Stimulated activated CD4-positive, alpha-beta T cell treated with anti-CD3 and anti-CD28 coated beads, Interleukin-15, amount 100 ng/mL, for 24 hours (primary cell): ENCODE measurements around the gene WWP2.
A peak's percentile ranks its signal among the peaks of the same experiment; 100 is the strongest.

Source experiments
- DNase-seq: peaks from one replicate; pipeline ENCODE4 v3.0.0-alpha.2; 2020

Gene WWP2

DNA sequence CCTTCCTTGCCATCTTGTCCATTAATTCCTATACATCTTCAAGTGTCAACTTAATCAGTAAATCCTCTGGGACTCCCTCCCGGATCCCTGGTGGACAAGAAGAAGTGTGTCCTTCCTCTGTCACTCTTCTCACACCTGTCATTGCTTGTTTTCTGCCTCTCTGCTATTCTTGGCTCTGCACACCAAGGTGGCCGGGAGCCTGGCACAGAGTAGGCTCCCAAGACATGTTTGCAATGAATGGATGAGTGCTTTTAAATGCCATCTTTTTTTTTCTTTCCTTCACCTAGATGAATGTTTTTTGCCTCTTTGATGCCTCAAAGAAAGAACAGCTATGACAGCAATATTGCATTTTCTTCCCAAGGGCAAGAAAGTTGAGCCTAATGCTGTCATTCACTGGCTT is 131.0 kb downstream of the WWP2 start:
- no peak for DNase-seq

DNA sequence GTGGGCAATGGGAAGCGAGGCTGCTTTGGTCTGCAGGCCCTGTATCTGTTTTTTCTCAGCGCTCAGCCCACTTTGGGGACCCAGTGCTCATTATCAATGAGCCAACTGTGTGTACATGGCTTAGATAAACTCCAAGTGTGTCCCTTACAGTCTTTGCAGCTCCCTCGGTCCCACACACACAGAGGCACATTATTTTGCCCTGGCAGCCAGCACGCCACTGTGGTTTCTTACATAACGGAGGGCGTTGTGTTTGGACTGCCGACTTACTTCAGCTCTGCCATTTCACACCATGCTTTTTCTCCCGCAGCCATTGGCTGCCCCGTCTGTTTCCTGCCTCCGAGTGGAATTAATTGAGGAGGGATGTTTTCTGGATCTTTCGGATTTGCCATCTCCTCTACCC is 132.5 kb downstream of the WWP2 start:
- DNase-seq, result no peak

DNA sequence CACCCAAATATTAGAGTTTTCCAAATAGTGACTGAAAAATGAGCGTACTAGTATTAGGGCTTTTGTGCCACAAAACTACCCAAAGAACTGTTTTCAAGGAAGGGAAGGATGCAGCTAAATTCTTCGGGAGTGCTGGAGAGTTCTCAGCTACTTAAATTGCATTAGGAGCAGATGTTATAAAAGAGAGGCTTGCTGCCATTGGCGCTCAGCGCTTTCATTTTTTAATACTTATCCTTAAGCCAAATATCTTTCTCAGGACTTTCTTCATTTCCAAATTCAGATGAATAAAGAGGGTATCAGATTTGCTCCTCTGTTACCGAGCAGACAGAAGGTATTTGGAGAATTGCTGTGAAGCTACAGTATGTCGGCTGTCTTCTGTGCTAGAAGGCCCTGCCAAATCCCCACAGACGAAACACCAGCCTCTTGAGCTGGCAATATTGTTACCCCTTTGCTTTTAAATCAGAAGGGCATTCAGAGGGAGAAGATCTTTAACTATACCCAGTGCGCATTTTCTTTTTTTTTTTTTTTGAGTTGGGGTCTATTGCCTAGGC is 141.8 kb downstream of the WWP2 start:
- DNase-seq, result no peak

DNA sequence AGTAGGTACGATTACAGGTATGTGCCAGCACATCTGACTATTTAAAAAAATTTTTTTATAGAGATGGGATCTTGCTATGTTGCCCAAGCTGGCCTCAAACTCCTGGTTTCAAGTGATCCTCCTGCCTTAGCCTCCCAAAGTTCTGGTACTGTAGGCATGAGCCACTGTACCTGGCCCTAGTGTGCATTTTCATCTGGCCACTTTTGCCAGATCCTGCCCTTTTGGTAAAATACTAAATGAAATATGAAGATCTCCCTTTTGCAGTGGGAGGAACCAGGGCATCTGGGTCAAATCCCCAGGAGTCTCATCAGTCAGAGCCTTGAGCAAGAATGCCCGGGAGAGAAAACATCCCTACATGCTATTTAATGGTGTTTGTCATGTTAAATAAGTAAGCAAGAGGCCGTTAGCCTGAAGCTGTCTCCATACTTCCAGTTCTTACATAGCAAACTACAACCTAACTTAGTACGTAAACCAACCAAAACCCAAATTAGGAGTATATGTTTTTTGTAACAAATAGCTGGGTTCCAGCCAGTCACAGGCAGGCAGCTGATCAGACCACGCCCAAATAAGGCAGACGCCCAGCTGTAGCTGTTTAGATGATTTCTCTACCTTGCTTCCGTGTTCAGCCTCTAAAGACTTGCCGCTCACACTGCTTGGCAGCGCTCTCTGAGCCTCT is 142.5 kb downstream of the WWP2 start:
- no peak for DNase-seq

DNA sequence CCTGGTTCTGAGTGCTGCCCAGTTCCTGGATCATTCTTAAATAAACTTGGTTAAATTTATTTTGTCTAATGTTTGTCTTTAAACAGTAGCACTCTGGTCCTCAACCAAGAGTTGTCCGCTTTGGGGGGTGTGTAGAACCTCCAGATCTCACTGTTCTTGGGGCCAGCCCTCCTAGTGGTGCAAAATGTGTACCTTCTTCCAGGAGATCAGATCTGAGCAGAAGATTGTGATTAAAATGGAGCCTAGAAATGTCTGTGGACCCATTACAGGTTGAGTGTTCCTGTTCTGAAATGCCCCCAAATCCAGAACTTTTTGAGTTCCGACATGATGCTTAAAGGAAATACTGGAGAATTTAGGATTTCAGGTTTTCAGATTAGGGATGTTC is 143.0 kb downstream of the WWP2 start:
- DNase-seq, result no peak

DNA sequence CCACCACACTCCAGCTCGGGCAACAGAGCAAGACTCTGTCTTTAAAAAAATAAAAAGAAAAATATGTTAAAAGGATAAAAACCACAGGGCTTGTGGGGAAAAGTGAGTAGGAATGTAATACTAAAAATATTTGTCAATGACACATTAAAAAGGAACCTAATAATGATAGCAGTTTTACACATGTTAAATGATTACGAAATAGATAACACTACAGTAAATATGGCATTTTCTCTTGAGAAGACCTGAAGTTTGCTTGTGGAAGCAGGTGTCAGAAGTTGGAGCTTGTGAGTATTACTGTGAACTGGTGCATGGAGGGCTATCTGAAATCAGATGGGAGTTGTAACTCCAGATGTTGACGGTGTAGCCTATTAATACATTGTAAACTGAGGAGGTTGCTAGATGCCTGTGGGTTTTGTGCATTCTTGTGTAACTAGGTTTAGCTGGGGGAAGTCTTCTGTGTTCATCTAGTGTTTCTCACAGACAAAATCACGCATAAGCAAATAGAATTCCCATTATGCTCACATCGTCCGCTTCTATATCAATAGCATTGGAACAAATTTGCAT is 144.8 kb downstream of the WWP2 start:
- DNase-seq, result no peak

DNA sequence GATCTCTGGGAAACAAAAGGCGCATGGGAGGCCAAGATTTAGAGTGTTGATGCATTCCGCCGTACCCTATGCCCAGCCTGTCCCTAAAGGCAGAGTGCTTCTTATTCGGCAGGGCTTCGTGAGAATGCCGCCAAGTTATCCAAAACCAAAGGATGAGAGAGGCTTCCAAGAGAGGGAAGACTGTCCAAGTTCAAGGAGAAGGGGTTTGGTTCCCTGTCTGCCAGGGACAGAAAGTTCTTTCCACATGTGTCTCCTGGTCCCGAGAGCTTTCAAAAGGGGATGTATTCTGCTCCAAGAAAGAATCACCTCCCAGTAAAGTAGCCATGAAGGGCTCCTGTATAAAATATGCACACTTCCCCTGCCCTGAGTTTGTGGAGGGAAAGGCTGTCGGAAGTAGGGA is 146.9 kb downstream of the WWP2 start:
- DNase-seq, result no peak

DNA sequence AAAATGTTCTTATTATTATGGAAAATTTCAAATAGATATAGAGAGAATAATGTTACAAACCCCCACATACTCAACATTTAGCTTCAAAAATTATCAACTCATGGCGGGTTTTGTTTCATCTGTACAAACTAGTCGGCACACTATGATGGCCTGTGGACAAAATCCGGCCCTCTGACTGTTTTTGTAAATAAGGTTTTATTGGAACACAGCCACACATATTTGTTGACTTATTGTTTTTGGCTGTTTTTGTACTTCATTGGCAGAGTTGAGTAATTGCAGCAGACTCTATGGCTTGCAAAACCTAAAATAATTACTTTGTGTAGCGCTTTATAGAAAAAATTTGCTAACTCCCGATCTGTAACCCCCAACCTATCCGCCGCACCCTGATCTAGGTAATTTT is 147.6 kb downstream of the WWP2 start:
- DNase-seq, result no peak

DNA sequence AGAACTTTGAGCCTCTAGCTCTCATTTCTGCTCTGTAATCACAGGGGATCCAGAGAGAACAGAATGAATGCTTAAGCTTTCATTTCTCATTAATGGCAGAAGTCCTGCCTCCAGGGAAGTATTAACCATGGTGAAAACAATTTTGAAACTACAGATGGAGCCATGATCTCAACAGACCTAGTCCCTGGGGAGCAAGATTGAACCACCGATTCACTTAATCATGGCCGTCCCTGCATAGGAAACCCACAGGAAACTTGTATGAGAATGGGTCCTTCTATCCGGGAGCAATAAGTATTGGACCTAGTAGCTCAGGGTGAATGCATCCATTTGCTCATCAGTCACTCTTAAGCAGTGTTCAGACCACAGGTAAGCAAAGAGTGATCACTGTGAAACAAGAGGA is 148.8 kb downstream of the WWP2 start:
- no peak for DNase-seq

DNA sequence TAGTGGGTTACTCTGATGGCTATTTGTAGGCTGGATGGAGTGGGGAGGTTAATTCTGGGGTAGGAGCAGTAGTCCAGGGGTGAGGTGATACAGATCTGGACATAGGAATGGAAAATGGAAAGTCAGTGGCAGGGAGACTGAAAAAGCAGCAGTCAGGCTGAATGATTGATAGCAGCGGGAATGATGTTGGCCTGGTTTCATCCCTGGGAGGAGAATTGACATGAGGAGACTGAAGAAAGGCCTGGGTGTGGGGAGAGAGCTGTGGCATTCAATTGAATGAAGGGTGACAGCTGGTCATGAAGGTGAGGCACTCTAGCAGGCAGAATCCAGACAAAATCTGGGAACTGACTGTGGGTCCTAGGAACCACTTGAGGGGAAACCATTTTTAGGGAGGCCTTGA is 154.3 kb downstream of the WWP2 start:
- DNase-seq, result no peak

DNA sequence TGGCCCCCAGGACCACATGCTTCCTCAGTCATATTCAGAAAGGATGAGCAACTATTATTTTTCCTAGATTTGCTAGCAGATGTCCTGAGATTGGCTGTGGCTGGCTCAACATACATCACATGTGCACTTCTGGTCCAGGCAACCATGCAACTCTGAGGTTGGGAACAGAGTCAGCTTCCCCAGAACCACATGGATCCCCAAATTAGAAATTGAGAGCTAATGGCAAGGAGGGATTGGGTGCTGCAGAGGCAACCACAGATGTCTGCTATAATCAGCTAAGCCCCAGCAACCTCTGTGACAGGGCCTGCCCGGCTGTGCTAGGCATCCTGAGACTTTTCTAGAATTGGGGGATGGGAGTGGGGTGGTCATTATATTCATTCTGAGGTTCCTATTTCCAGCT is 155.2 kb downstream of the WWP2 start:
- no peak for DNase-seq

DNA sequence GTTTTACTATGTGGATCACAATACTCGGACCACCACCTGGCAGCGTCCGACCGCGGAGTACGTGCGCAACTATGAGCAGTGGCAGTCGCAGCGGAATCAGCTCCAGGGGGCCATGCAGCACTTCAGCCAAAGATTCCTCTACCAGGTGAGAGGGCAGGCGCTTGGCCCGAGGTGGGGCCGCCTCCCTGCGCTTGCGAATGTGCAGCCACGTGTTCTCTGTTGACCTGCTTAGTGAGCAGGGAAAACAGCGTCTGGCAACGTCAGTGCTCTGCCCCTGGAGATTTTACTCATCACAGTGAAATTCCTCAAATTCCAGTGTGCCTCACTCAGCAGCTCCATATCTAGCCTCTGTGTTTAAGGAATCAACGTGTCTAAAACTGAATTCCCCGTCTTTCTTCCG is 155.6 kb downstream of the WWP2 start:
- DNase-seq, result no peak

DNA sequence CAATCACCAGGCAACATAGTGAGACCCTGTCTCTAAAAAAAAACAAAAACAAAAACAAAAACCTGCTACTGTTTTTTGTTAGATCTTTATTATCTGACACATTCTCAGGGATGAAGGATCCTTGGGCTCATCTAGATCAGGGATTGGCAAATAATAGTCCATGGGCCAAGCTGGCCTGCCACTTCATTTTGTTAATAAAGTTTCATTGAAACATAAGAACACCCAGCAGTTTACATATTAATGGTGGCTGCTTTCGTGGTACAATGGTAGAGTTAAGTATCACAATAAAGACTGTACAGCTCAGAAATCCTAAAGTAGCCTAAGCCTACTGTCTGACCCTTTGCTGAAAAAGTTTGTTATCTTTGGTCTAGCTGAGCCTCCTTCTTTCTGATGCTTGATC is 156.1 kb downstream of the WWP2 start:
- no peak for DNase-seq

DNA sequence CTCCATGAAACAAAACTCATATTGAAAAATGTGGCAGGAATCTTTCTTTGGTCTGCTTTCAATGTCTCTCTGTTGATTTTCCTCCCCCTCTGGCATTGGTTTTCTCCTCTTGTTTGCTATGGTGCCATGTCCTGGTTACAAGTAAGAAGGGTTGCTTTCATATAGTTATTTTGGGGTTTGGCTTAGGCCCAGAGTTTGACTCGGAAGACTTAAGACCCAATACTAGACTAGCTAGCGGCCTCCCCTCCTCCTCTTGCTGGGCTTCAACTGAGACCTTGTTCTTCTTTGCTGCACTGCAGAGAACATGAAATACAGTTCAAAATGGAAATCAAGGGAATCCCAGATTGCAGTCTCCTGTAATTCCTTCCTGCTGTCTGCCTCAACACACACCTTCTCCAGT is 159.0 kb downstream of the WWP2 start:
- DNase-seq, result no peak

DNA sequence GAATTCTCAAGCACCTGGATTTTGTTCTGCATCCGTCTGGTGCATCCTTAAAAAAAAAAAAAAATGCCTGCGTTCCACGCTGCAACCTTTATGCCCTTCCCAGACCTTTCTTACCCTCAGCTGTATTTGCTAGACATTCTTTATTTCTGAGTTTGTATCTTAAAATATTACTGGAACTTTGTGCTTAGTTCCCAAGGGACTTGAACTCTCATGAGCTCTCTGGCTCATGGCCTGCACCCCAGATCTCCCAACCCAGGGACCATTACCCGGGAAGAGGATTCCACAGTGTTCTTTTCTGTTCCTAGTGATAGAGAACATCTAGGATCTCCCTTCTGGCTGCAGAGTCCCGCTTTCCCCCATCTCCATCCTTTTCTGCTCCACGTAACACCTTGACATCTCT is 160.1 kb downstream of the WWP2 start:
- no peak for DNase-seq

DNA sequence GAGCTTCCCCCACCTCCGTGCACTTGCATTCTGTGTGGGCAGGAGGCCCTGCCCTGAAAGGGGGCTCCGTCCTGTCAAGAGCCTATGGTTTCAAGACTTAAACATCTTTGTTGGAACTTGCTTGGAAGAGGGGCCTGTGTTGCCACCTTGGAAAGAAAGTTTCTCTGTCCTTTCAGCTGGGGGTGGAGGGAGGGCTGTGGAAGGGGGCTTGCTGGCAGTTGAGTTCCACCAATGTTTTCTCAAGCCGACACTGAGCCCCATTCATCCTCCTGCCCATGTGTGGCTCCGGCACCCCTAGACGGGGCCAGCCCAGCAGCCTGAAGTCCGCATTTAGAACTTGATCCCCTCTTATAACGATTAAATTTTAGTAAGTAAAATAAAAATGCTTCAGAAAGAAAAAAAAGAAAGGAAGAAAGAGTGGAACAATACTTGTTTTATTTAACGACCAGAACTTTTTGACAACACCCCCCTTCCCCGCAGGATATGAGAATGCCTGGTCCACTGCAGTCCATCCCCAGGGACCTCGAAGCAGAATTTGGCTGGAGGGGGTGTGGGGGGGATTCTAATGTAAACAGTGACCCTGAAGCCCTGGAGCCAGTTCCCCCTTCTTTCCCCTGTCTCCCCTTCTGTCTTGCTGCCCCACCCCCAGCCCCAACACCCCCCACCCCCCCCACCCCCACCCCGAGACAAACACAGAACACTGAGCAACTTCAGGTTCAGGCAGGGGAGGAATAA is 162.1 kb downstream of the WWP2 start:
- no peak for DNase-seq

DNA sequence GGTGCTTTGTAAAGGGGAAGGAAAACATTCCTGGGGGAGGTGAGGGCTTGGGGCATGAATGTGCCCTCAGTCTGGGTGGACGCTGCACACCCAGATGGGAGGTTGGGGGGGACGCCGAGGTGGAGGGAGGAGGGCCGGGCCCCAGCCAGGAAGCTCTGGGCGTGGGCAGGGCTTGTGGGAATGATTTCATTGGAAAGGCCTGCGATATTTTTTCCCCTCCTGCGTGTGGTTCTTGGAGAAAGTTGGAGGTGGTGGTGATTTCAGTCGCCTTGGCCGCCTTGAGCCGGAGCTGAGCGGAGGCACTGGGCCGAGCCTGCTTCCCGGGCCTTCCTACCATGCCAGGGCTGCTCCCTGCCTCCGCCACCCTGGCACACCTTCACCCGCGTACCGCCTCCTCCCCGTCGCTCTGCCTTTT is 162.7 kb downstream of the WWP2 start:
- no peak for DNase-seq

DNA sequence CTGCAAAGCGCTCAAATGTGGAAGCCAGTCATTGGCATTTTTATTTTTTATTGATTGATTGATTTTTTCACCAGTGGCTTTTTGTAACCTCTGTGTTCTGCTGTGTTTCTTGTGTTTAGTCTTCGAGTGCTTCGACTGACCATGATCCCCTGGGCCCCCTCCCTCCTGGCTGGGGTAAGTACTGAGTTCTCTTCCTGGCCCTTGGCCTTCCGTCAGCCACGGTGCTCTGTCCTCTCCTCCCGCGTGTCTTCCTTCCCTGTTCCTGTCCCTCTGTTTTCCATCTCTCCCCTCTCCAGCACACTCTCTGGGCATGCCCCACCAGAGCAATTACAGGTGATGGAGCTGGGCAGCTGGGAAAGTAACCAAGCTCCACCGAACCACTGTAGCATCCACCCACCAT is 163.2 kb downstream of the WWP2 start:
- DNase-seq, result no peak

DNA sequence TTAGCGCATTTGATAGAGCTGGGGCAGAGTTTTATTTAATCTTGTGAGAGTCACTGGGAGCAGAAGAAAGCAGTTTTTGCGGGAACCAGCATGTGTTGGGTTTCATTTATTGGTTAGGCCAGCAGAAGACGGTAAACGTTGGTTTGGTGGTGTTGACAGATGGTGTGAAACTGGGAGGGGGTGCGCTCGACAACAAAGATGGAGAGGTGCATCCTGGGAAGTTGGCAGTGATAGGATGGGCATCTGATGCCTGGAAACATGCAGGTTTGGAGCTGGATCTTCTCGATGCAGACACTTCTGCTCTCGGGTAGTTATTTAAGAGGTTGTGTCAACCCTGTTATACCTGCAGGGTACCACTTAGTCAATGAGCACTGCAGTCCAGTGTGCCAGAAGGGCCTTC is 164.1 kb downstream of the WWP2 start:
- DNase-seq, result no peak

DNA sequence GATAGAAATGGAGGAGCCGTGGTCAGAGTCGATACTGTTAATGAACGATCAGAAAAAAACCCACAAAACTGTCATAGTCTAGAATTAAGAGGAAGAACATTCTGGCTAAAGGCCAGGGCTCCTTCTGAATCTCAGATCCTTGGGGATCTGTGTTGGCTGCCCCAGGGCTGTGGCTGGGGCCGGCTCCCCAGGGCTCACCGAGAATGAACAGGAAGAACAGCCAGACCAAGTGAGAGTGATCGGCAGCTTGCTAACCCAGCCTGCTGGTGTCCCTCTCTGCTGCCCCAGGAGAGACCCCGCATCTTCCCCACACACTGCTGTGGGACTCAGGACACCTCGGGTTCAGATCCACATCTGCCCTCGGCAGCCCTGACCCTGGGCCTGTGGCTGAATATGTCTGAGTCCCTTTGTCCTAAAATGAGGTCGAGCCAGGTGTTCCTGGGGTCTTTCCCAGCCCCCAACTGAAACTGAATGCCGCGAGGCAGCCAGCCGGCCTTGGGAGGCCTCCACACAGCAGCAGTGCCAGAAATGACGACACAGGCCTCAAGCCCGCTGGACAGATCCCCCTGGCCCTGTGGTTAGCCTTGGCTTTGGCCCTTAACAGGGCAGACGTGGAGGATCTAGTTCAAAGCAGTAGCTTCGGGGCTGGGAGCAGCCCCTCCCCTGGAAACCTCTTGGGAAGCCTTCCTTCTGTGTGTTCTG is 165.1 kb downstream of the WWP2 start:
- no peak for DNase-seq

DNA sequence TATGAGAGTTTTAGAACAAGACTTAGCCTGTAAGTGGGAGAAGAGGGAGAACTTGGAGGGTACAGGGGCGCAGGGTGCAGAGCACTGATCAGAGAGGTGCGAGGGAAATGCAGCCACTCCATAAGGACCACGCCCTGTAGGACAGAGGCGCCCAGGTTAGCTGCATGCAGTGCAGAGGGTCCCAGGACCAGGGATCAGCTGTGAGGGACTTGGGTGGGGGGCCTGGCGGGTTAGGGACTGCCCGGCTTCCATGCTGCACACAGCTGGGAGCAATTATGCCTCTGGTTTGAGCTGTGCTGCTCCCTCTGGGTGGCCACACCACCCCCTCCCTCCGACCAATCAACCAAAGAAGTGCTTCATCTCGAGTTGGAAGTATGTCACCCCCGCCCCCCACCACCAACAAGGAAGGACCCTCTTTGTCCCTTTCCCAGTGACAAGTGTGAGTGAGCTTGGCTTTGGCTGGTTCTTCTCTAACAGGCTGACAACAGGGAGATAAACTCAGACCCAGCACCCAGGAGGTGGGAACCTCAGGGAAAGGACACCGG is 166.8 kb downstream of the WWP2 start:
- no peak for DNase-seq

DNA sequence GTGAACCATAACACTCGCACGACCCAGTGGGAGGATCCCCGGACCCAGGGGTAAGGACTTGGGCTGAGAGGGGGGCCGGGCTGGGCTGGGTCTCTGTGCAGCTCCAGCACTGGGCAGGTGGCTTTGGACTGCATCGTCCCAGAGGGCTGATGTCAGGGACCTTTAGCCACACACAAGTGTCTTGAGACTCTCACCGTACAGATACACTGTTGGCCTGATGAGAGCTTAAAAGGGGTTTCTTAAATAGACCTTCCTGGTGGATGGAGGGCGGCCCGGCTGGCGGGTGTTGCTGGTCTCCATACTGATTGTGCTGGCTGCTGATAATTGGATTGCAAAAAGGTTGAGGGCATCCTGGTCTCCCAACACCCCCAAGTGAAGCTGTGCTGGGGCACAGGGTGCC is 167.3 kb downstream of the WWP2 start:
- no peak for DNase-seq

DNA sequence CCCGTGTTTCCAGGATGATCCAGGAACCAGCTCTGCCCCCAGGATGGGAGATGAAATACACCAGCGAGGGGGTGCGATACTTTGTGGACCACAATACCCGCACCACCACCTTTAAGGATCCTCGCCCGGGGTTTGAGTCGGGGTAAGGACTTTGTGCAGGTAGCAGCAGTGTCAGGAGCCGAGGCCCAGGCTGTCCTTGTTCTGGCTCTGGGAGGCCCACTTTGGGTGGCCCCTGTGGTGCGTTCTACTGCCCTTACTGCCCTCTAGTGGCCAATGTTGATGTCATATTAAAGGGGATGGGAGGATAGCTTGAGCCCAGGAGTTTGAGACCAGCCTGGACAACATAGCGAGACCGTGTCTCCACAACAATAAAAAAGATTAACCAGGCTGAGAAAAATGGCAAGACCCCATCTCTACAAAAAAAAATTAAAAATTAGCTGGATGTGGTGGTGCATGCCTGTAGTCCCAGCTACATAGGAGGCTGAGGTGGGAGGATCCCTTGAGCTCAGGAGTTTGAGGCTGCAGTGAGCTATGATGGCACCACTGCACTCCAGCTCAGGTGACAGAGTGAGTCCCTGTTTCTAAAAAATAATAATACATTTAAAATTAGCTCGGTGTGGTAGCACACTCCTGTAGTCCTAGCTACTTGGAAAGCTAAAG is 168.1 kb downstream of the WWP2 start:
- peak; percentile 54 for DNase-seq
